Measurements from ENCODE around the gene ICE1. TPM values are rescaled to one million over a fixed set of nuclear protein-coding genes. Genes with fewer than 3 reads are reported as not detected.

The ICE1 gene
- total RNA-seq, 4 donors from 2014 or later: 24.5 to 39.9 (median 31.4) TPM

DNA sequence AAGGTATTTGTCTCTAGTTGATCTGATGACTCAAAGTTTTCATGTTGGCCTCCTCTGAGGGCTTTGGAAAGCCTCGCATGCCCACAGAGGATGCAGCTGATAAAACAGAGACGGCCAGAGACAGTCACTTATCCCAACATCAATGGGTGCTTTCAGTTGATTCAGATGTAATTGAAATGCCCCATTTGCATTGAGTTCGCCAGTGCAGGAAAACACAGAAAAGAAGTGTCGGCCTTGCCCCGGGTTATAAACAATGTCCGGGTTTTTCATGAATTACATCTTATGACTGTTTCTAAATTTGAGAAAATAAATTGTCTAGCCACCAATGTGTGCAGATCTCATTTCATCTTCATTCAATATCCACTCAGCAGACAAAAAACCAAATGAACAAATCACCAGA is 42.2 kb upstream of the ICE1 start:
- TF ChIP-seq, protein P1, sequence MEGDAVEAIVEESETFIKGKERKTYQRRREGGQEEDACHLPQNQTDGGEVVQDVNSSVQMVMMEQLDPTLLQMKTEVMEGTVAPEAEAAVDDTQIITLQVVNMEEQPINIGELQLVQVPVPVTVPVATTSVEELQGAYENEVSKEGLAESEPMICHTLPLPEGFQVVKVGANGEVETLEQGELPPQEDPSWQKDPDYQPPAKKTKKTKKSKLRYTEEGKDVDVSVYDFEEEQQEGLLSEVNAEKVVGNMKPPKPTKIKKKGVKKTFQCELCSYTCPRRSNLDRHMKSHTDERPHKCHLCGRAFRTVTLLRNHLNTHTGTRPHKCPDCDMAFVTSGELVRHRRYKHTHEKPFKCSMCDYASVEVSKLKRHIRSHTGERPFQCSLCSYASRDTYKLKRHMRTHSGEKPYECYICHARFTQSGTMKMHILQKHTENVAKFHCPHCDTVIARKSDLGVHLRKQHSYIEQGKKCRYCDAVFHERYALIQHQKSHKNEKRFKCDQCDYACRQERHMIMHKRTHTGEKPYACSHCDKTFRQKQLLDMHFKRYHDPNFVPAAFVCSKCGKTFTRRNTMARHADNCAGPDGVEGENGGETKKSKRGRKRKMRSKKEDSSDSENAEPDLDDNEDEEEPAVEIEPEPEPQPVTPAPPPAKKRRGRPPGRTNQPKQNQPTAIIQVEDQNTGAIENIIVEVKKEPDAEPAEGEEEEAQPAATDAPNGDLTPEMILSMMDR (IDR thresholded peaks at IDR 0.05; ENCODE audit: low read depth): no peak

DNA sequence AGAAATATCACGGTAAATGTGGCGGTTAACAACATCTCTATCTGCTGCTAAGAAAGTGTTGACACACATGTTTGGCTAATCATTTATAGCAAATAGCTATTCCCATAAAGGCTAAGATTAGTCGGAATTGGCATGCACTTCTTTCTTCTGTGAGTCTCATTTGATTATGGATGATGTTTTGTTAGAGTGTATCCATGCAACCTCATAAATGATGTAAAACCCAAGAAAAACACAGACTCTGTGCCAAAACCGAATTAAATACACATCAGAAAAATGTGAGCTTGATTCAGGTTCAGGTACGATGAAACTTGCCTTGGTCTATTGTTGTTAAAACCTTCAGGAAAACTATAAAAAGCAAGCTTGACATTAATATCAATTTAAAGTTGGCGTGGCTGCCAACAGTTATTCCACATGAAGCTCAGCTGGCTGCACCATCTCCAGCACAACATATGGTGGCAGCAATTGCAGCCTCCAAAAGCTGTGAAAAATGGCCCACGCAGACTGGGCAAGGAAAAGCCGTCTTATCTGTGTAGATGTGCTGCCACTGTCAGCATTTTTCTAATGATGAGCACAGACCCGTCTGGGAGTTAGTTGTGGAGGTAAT is 41.1 kb upstream of the ICE1 start:
- TF ChIP-seq, protein P1 (IDR thresholded peaks at IDR 0.05; ENCODE audit: low read depth): no peak

DNA sequence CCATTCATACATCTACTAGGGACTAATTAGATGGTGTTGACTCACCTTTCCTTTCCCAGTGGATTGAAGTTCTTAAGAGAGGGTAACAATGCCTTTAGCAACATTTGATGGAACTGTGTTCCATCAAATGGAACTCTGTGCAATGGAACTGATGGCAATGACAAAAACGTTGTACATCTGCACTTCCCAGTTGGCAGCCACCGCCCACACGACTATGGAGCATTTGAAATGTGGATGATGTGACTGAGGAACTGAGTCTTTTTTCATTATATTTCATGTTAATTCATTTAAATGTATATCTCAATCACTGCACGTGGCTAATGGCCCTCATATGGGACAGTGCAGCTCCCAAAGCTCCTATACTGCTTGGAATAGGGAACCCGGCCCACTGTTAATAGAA is 39.0 kb upstream of the ICE1 start:
- TF ChIP-seq, protein P1 (IDR thresholded peaks at IDR 0.05; ENCODE audit: low read depth): no peak

- TF ChIP-seq, protein P1 (IDR thresholded peaks at IDR 0.05; ENCODE audit: low read depth): no peak
Measured at GRCh38 chr5:5384660-5385330, 37.7 kb upstream of the ICE1 start.

DNA sequence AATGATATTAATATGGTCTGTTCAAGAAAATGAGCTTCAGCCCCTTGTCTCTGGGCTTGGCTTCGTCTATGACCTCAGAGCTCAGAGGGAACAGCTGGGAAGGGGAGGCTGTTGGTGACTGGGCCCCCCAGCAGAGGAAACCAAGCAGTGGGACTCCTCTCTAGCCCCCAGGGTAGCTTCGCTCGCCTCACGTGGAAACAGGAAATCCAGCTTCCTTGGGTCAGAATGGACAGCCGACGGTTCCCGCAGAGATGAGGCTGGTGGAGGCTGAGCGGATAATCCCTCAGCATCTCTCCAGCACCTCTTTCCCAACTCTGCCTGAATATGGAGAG is 37.2 kb upstream of the ICE1 start:
- TF ChIP-seq, protein P1 (IDR thresholded peaks at IDR 0.05; ENCODE audit: low read depth): no peak

GRCh38 chr5:5386329-5386728 is 36.1 kb upstream of the ICE1 start:
- TF ChIP-seq, protein P1 (IDR thresholded peaks at IDR 0.05; ENCODE audit: low read depth): no peak

- TF ChIP-seq, protein P1 (IDR thresholded peaks at IDR 0.05; ENCODE audit: low read depth): no peak
Measured at GRCh38 chr5:5387192-5387591, 35.3 kb upstream of the ICE1 start.
